Measurements from ENCODE around the gene EMID1.
A peak's percentile ranks its signal among the peaks of the same experiment; 100 is the strongest.

Gene EMID1

DNA sequence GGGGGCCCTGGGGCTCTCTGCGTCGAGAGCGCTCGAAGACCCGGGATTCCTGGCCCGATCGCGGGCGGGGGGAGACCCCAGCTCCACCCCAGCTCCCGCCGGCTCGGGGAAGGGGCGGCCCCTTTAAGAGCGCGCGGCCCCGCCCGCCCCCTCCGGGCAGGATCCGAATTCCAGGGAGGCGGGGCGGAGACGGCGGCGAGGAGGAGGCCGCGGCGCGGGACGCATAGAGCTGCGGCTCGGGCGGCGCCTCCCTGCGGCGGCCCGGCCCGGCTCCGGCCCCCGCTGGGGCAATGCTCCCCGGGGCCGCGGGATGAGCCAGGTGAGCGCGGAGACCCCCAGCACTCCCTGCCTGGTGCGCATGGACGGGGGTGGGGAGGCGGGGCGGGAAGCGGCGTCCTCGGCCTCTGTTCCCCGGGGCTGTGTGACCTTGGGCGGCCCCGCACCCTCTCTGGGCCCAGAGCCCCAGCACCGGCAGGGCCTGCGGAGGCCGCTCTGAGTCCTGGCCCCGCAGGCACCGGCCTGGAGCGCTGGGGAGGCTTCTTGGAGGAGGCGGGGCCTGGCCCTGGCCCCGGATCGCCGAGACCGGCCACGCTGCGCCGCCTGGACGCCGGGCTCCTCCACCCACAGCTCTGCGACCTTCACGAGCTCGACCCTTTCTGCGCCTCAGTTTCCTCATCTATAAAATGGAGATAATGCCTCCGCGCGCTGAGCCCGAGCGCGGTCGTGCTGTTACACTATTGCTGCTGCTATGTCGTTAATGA lies 101.3 kb downstream of the EMID1 start:
- H3K36me3 ChIP-seq (ENCODE audit: insufficient read depth, low read length) = no peaks in the 10 kb centered on the region
- H3K79me2 ChIP-seq (ENCODE audit: insufficient read depth, low read length) = no peaks in the 10 kb centered on the region
- peaks cover 7% of the 10 kb centered on the region; the same call in 1 of the 2 replicates for H4K20me1 ChIP-seq (ENCODE audit: insufficient read depth, low read length)
- H3K27me3 ChIP-seq (ENCODE audit: insufficient read depth, low read length, poor library complexity) = peaks cover 11% of the 10 kb centered on the region
- H3K4me1 ChIP-seq (ENCODE audit: insufficient read depth, low read length) = peaks cover 18% of the 10 kb centered on the region
- H3K27ac ChIP-seq (ENCODE audit: low read length) = peak overlapping the region; percentile 1; the same call in 1 of the 2 replicates
- H3K4me2 ChIP-seq (ENCODE audit: insufficient read depth, low read length) = peak overlapping the region; percentile 77
- no peaks in the 10 kb centered on the region for H3K9me3 ChIP-seq (ENCODE audit: insufficient read depth, low read length, severe bottlenecking)
- ATAC-seq (ENCODE audit: insufficient read depth, low read depth) (peak; percentile 64), DNase-seq (peak; percentile 61)
- peak overlapping the region; percentile 43 for H3K9ac ChIP-seq (ENCODE audit: low read depth, low read length)
- TF ChIP-seq, protein P1, sequence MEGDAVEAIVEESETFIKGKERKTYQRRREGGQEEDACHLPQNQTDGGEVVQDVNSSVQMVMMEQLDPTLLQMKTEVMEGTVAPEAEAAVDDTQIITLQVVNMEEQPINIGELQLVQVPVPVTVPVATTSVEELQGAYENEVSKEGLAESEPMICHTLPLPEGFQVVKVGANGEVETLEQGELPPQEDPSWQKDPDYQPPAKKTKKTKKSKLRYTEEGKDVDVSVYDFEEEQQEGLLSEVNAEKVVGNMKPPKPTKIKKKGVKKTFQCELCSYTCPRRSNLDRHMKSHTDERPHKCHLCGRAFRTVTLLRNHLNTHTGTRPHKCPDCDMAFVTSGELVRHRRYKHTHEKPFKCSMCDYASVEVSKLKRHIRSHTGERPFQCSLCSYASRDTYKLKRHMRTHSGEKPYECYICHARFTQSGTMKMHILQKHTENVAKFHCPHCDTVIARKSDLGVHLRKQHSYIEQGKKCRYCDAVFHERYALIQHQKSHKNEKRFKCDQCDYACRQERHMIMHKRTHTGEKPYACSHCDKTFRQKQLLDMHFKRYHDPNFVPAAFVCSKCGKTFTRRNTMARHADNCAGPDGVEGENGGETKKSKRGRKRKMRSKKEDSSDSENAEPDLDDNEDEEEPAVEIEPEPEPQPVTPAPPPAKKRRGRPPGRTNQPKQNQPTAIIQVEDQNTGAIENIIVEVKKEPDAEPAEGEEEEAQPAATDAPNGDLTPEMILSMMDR (IDR thresholded peaks at IDR 0.05; ENCODE audit: borderline replicate concordance, extremely low read depth, low read length, poor library complexity, severe bottlenecking) = no peak
- TF ChIP-seq EZH2 (IDR thresholded peaks at IDR 0.05; ENCODE audit: borderline replicate concordance, low read depth, low read length, severe bottlenecking) = no peak
- H2AFZ ChIP-seq (ENCODE audit: low read depth, low read length) = peak overlapping the region; percentile 57
- H3K4me3 ChIP-seq (ENCODE audit: low read depth in 1 of 2, low read length in 2 of 2) = peak overlapping the region; percentile 13 to 68; a peak in 3 of 4 replicates

DNA sequence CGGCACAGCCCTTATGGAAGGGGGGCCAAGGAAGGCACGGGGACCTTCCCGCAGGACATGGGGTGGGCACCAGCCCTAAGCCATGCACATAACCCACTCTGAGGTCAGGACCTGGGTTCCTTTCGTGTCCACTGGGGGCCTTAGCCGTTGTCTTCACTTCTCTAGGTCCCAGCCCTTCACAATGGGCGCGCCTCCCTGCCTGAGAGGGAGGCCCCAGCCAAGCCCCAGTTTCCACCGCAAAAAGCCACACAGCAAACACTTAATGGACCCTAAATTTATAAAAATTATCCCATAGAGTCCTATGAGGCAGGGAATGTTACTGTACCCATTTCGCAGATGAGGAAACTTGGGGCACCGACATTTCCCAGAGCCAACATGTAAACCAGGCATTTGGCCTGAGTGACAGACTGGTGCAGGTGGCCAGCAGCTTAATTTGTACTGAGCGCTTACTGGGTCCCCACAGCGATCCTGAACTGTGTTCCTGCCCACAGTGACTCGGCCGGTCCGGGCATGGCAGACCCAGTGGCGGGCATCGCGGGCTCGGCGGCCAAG lies 102.0 kb downstream of the EMID1 start:
- Histone ChIP-seq H3K9ac (ENCODE audit: low read depth, low read length) (peak overlapping the region; percentile 43; the same call in 1 of the 2 replicates), H3K4me3 (ENCODE audit: low read depth in 1 of 2, low read length in 2 of 2) (peak overlapping the region in 1 of 2 experiments; percentile 68; a peak in 2 of 4 replicates), H2AFZ (ENCODE audit: low read depth, low read length) (no peak overlapping the region), H3K4me2 (ENCODE audit: insufficient read depth, low read length) (peak overlapping the region; percentile 77), H3K79me2 (ENCODE audit: insufficient read depth, low read length) (no peaks in the 10 kb centered on the region), H3K4me1 (ENCODE audit: insufficient read depth, low read length) (peaks cover 18% of the 10 kb centered on the region), H3K27me3 (ENCODE audit: insufficient read depth, low read length, poor library complexity) (peaks cover 11% of the 10 kb centered on the region), H3K9me3 (ENCODE audit: insufficient read depth, low read length, severe bottlenecking) (no peaks in the 10 kb centered on the region), H4K20me1 (ENCODE audit: insufficient read depth, low read length) (0 out of 2 replicates have a peak, but pooled peaks cover 7% of the 10 kb centered on the region), H3K36me3 (ENCODE audit: insufficient read depth, low read length) (no peaks in the 10 kb centered on the region), H3K27ac (ENCODE audit: low read length) (no peak overlapping the region)
- ATAC-seq (ENCODE audit: insufficient read depth, low read depth) = no peak
- DNase-seq = no peak
- TF ChIP-seq EZH2 (IDR thresholded peaks at IDR 0.05; ENCODE audit: borderline replicate concordance, low read depth, low read length, severe bottlenecking) = no peak
- TF ChIP-seq, protein P1 (IDR thresholded peaks at IDR 0.05; ENCODE audit: borderline replicate concordance, extremely low read depth, low read length, poor library complexity, severe bottlenecking) = no peak

DNA sequence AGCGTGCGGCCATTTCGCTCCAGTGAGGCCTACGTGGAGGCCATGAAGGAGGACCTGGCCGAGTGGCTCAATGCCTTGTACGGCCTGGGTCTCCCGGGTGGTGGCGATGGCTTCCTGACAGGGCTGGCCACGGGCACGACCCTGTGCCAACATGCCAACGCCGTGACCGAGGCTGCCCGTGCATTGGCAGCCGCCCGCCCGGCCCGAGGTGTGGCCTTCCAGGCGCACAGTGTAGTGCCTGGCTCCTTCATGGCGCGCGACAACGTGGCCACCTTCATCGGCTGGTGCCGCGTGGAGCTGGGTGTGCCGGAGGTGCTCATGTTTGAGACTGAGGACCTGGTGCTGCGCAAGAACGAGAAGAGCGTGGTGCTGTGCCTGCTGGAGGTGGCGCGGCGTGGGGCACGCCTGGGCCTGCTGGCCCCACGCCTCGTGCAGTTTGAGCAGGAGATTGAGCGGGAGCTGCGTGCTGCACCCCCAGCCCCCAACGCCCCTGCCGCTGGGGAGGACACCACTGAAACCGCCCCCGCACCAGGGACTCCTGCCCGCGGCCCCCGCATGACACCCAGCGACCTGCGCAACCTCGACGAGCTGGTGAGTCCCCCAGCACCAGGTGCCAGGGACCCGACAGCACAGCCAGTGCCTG lies 102.6 kb downstream of the EMID1 start:
- H3K4me1 ChIP-seq (ENCODE audit: insufficient read depth, low read length) = peaks cover 18% of the 10 kb centered on the region
- no peak overlapping the region for H3K9ac ChIP-seq (ENCODE audit: low read depth, low read length)

More for the DNA sequence above, 102.6 kb downstream of the EMID1 start:
- DNase-seq (no peak), ATAC-seq (ENCODE audit: insufficient read depth, low read depth) (no peak)
- Histone ChIP-seq H3K79me2 (ENCODE audit: insufficient read depth, low read length) (no peaks in the 10 kb centered on the region), H3K4me3 (ENCODE audit: low read depth in 1 of 2, low read length in 2 of 2) (no peak overlapping the region), H3K4me2 (ENCODE audit: insufficient read depth, low read length) (peak overlapping the region; percentile 77; the same call in 1 of the 2 replicates), H3K9me3 (ENCODE audit: insufficient read depth, low read length, severe bottlenecking) (no peaks in the 10 kb centered on the region), H4K20me1 (ENCODE audit: insufficient read depth, low read length) (0 out of 2 replicates have a peak, but pooled peaks cover 7% of the 10 kb centered on the region), H3K27me3 (ENCODE audit: insufficient read depth, low read length, poor library complexity) (peaks cover 11% of the 10 kb centered on the region), H2AFZ (ENCODE audit: low read depth, low read length) (no peak overlapping the region), H3K36me3 (ENCODE audit: insufficient read depth, low read length) (no peaks in the 10 kb centered on the region), H3K27ac (ENCODE audit: low read length) (no peak overlapping the region)
- TF ChIP-seq, protein P1 (IDR thresholded peaks at IDR 0.05; ENCODE audit: borderline replicate concordance, extremely low read depth, low read length, poor library complexity, severe bottlenecking) = no peak
- no peak for TF ChIP-seq EZH2 (IDR thresholded peaks at IDR 0.05; ENCODE audit: borderline replicate concordance, low read depth, low read length, severe bottlenecking)

All from DND-41 (cell line).